H1 (cell line): ENCODE data around the gene TMEM212. TPM values are rescaled to one million over a fixed set of nuclear protein-coding genes. Genes with fewer than 3 reads are reported as not detected.

Experiments
- CTCF ChIA-PET: fragments of 300-600 bp; sonication (Branson Sonifier 250); formaldehyde crosslinking; loops from one replicate; lab custom pipeline; 2021; ENCODE audit not compliant: partially characterized antibody; lab: Charles Lee
- POLR2A ChIA-PET: fragments of 300-600 bp; sonication (Branson Sonifier 250); formaldehyde crosslinking; loops from one replicate; lab custom pipeline; 2021; ENCODE audit warnings: inconsistent platforms; ENCODE audit not compliant: partially characterized antibody; lab: Charles Lee
- DNase-seq, 2 experiments: peaks; one replicate each; pipeline versions ENCODE4 v3.0.0 to v3.0.0-alpha.2; 2010 to 2022; ENCODE audit warnings: low spot score in 2 of 2, low read depth in 1 of 2, mixed read lengths in 1 of 2
- FAIRE-seq: peaks from 2 replicates; lab custom pipeline; 2011; peaks lifted over from hg19 to GRCh38; lab: Jason Lieb, UNC
- H2AFZ ChIP-seq: 2 replicates; pipeline ENCODE4 v1.8.1; 2012; ENCODE audit warnings: low read length, inconsistent platforms
- H2AK5ac ChIP-seq: 2 replicates; pipeline ENCODE4 v1.6.1; 2013; ENCODE audit warnings: low read depth, low read length
- H2BK120ac ChIP-seq: replicated peaks from 2 replicates; pipeline ENCODE3; 2013; ENCODE audit warnings: low read depth, low read length, inconsistent platforms
- H2BK12ac ChIP-seq: 2 replicates; pipeline ENCODE4 v1.6.1; 2013; ENCODE audit warnings: low read depth, low read length
- H2BK15ac ChIP-seq: 2 replicates; pipeline ENCODE4 v1.6.1; 2013; ENCODE audit warnings: low read length
- H2BK20ac ChIP-seq: 2 replicates; pipeline ENCODE4 v1.6.1; 2013; ENCODE audit warnings: low read length
- H2BK5ac ChIP-seq: 2 replicates; pipeline ENCODE4 v1.6.1; 2013; ENCODE audit warnings: low read depth, low read length
- H3K14ac ChIP-seq: 2 replicates; pipeline ENCODE4 v1.6.1; 2013; ENCODE audit warnings: inconsistent platforms; ENCODE audit not compliant: insufficient read length
- H3K18ac ChIP-seq: 2 replicates; pipeline ENCODE4 v1.6.1; 2013; ENCODE audit warnings: low read length; ENCODE audit errors: extremely low read depth
- H3K23ac ChIP-seq: 2 replicates; pipeline ENCODE4 v1.6.1; 2013; ENCODE audit warnings: inconsistent platforms; ENCODE audit not compliant: insufficient read length
- H3K23me2 ChIP-seq: 2 replicates; pipeline ENCODE4 v1.6.1; 2013; ENCODE audit warnings: low read depth, low read length
- H3K27ac ChIP-seq: 2 replicates; pipeline ENCODE4 v1.6.1; 2011; ENCODE audit warnings: low read depth, low read length, inconsistent platforms
- H3K27me3 ChIP-seq, 4 experiments: replicated peaks in 1 of 4; 1 replicate in 1 of 4; 2 replicates in 3 of 4; pipeline versions ENCODE4 v1.6.1 to v1.8.1; 2011 to 2013; ENCODE audit warnings: low read length in 3 of 4, mild to moderate bottlenecking in 3 of 4, inconsistent platforms in 2 of 4, mixed read lengths in 2 of 4, moderate library complexity in 1 of 4; ENCODE audit not compliant: control insufficient read depth in 3 of 4, insufficient read depth in 3 of 4; ENCODE audit errors: extremely low read depth in 1 of 4
- H3K36me3 ChIP-seq, 4 experiments: 2 replicates each; pipeline versions ENCODE4 v1.6.1 to v1.8.1; 2011 to 2013; ENCODE audit warnings: mild to moderate bottlenecking in 4 of 4, low read length in 3 of 4, moderate library complexity in 2 of 4, control low read depth in 1 of 4, inconsistent platforms in 1 of 4; ENCODE audit not compliant: insufficient read depth in 4 of 4, control insufficient read depth in 2 of 4
- H3K4ac ChIP-seq: replicated peaks from 2 replicates; pipeline ENCODE3; 2013; ENCODE audit warnings: low read length, low read depth, mixed read lengths, inconsistent platforms; ENCODE audit not compliant: insufficient read length
- H3K4me1 ChIP-seq, 4 experiments: replicated peaks in 1 of 4; 1 replicate in 1 of 4; 2 replicates in 3 of 4; pipeline versions ENCODE4 v1.6.1 to v1.8.1; 2011 to 2013; ENCODE audit warnings: low read length in 3 of 4, inconsistent platforms in 2 of 4, mixed read lengths in 1 of 4; ENCODE audit not compliant: insufficient read depth in 4 of 4, control insufficient read depth in 3 of 4
- H3K4me2 ChIP-seq, 2 experiments: 2 replicates each; pipeline versions ENCODE4 v1.6.1 to v1.8.1; 2011 to 2013; ENCODE audit warnings: low read depth in 2 of 2, low read length in 2 of 2, control low read depth in 1 of 2, inconsistent platforms in 1 of 2, mild to moderate bottlenecking in 1 of 2; ENCODE audit not compliant: insufficient read depth in 1 of 2
- H3K4me3 ChIP-seq, 4 experiments: fragments of 200-600, 300-600 bp in 1 of 4; sonication (generic), shearing (Covaris generic), sonication (Bioruptor Twin) in 1 of 4; 2 replicates each; pipeline versions ENCODE4 v1.5.1 to v1.8.1; 2011 to 2016; ENCODE audit warnings: low read length in 4 of 4, low read depth in 3 of 4, control low read depth in 2 of 4, inconsistent platforms in 2 of 4, mild to moderate bottlenecking in 2 of 4, mixed read lengths in 1 of 4, moderate library complexity in 1 of 4; ENCODE audit not compliant: insufficient read depth in 2 of 4; ENCODE audit errors: extremely low read depth in 1 of 4
- H3K56ac ChIP-seq: replicated peaks from 2 replicates; pipeline ENCODE3; 2013; ENCODE audit warnings: low read depth, mild to moderate bottlenecking, mixed read lengths, low read length, inconsistent platforms; ENCODE audit not compliant: insufficient read length
- H3K79me1 ChIP-seq: 2 replicates; pipeline ENCODE4 v1.6.1; 2013; ENCODE audit warnings: low read depth, low read length, control low read depth
- H3K79me2 ChIP-seq, 2 experiments: 2 replicates each; pipeline versions ENCODE4 v1.6.1 to v1.8.1; 2012 to 2013; ENCODE audit warnings: low read length in 2 of 2, mild to moderate bottlenecking in 2 of 2, inconsistent platforms in 1 of 2; ENCODE audit not compliant: insufficient read depth in 2 of 2, control insufficient read depth in 1 of 2
- H3K9ac ChIP-seq, 4 experiments: replicated peaks in 1 of 4; 1 replicate in 1 of 4; 2 replicates in 3 of 4; pipeline versions ENCODE4 v1.6.1 to v1.8.1; 2011 to 2013; ENCODE audit warnings: low read depth in 3 of 4, low read length in 3 of 4, control low read depth in 2 of 4, mild to moderate bottlenecking in 2 of 4, moderate library complexity in 2 of 4, inconsistent platforms in 1 of 4; ENCODE audit errors: extremely low read depth in 1 of 4
- H3K9me3 ChIP-seq, 2 experiments: 2 replicates each; pipeline versions ENCODE4 v1.6.1 to v1.8.1; 2012 to 2013; ENCODE audit warnings: mild to moderate bottlenecking in 2 of 2, moderate library complexity in 2 of 2, control low read depth in 1 of 2, inconsistent platforms in 1 of 2, low read depth in 1 of 2, low read length in 1 of 2, mixed read lengths in 1 of 2; ENCODE audit not compliant: insufficient read depth in 2 of 2
- H4K20me1 ChIP-seq, 2 experiments: replicated peaks in 1 of 2; 2 replicates each; pipeline versions ENCODE3 to v1.8.1; 2011 to 2013; ENCODE audit warnings: inconsistent platforms in 2 of 2, low read length in 2 of 2, mild to moderate bottlenecking in 1 of 2; ENCODE audit not compliant: insufficient read depth in 2 of 2, control insufficient read depth in 1 of 2
- H4K5ac ChIP-seq: 2 replicates; pipeline ENCODE4 v1.6.1; 2013; ENCODE audit warnings: low read length, low read depth, mixed read lengths, inconsistent platforms; ENCODE audit not compliant: insufficient read length
- H4K8ac ChIP-seq: 2 replicates; pipeline ENCODE4 v1.8.0; 2013; ENCODE audit warnings: mild to moderate bottlenecking, moderate library complexity, low read length, inconsistent platforms; ENCODE audit not compliant: insufficient read depth; ENCODE audit errors: extremely low read depth
- H4K91ac ChIP-seq: replicated peaks from 2 replicates; pipeline ENCODE3; 2013; ENCODE audit warnings: low read length, mixed read lengths, inconsistent platforms; ENCODE audit not compliant: insufficient read length
- ATF2 ChIP-seq: IDR thresholded peaks from 2 replicates; pipeline ENCODE4 v1.6.1; 2012; ENCODE audit warnings: low read length, inconsistent platforms
- BACH1 ChIP-seq: IDR thresholded peaks from 2 replicates; pipeline ENCODE4 v1.6.1; 2012; ENCODE audit warnings: low read length, improper control_type of control experiment
- CTBP2 ChIP-seq: IDR thresholded peaks from 2 replicates; pipeline ENCODE4 v1.7.0; 2011; ENCODE audit warnings: borderline replicate concordance, mild to moderate bottlenecking, moderate library complexity, mixed read lengths, low read length; ENCODE audit not compliant: insufficient read depth, insufficient read length
- GABPA ChIP-seq: IDR thresholded peaks from 2 replicates; pipeline ENCODE4 v1.6.1; 2011; ENCODE audit warnings: mild to moderate bottlenecking, low read length, moderate library complexity, borderline replicate concordance; ENCODE audit not compliant: insufficient read depth
- HDAC6 ChIP-seq: IDR thresholded peaks from one replicate; pipeline ENCODE4 v1.7.1; 2012; ENCODE audit warnings: low read depth, mild to moderate bottlenecking, inconsistent platforms, low read length, moderate library complexity
- JUN ChIP-seq: IDR thresholded peaks from 2 replicates; pipeline ENCODE4 v1.6.1; 2011; ENCODE audit warnings: low read depth, mild to moderate bottlenecking, improper control_type of control experiment, low read length
- JUND ChIP-seq: IDR thresholded peaks from 2 replicates; pipeline ENCODE4 v1.6.1; 2011; ENCODE audit warnings: mild to moderate bottlenecking, improper control_type of control experiment, low read length
- POLR2A ChIP-seq, 2 experiments: IDR thresholded peaks; 1 replicate in 1 of 2; 2 replicates in 1 of 2; pipeline ENCODE4 v1.6.1; 2011; ENCODE audit warnings: low read depth in 2 of 2, low read length in 2 of 2, mild to moderate bottlenecking in 2 of 2; ENCODE audit errors: control extremely low read depth in 1 of 2
- SIRT6 ChIP-seq: IDR thresholded peaks from one replicate; pipeline ENCODE4 v1.7.1; 2012; ENCODE audit warnings: low read length, inconsistent platforms
- SIX5 ChIP-seq: IDR thresholded peaks from 2 replicates; pipeline ENCODE4 v1.6.1; 2011; ENCODE audit warnings: mild to moderate bottlenecking, low read depth, low read length
- SUZ12 ChIP-seq: fragments of 200-600 bp; sonication (generic); IDR thresholded peaks from 2 replicates; pipeline ENCODE4 v1.6.1; 2012; ENCODE audit warnings: mild to moderate bottlenecking, inconsistent platforms, low read length, moderate library complexity, mixed read lengths
- whole genome bisulfite sequencing, 2 experiments: shearing (Covaris generic) in 1 of 2; methylation state at CpG; one replicate each; pipeline versions ENCODE4 v1.1.6 to v1.1.7; 2013 to 2015; ENCODE audit warnings: low lambda C conversion rate in 2 of 2, mixed read lengths in 2 of 2, inconsistent platforms in 1 of 2, low coverage in 1 of 2, missing lambda C conversion rate in 1 of 2; ENCODE audit not compliant: insufficient replicate concordance in 2 of 2, insufficient coverage in 1 of 2, insufficient read length in 1 of 2; ENCODE audit errors: extremely low coverage in 1 of 2, missing lambda C conversion rate in 1 of 2; 5-methylcytosine and 5-hydroxymethylcytosine counted together
- polyA plus RNA-seq, 7 experiments: library from polyadenylated mRNA; depleted of rRNA in 3 of 7; stranded (reverse) in 5 of 7; unstranded in 2 of 7; fragments of >200 nt in 5 of 7; fragments of 200-250 nt in 2 of 7; gene quantifications; 1 replicate in 5 of 7; 2 replicates in 1 of 7; 4 replicates in 1 of 7; pipeline versions ENCODE4 v1.2.1 to v1.2.3, GENCODE V29; 2011 to 2013; ENCODE audit warnings: missing spikeins in 2 of 7, mixed read lengths in 2 of 7
- total RNA-seq: library from RNA; stranded (reverse); fragmentation: NEBNext Ultra II Directional; extraction: Animal tissue kit (Norgen Biotek cat#: 25700); gene quantifications from 2 replicates; pipeline ENCODE4 v1.2.1, GENCODE V29; 2021

TMEM212 gene
- total and polyA plus RNA-seq, 2 of the 8 experiments (the other 6 are each of a cell fraction or from before 2014, with no cell fraction given): not detected

- Histone ChIP-seq H4K20me1 (no peaks in the 10 kb centered on the region), H2BK5ac (no peak overlapping the region), H3K9me3 (no peaks in the 10 kb centered on the region), H3K36me3 (no peaks in the 10 kb centered on the region), H3K27ac (no peak overlapping the region), H2BK12ac (no peak overlapping the region), H2BK120ac (no peak overlapping the region), H3K79me1 (no peaks in the 10 kb centered on the region), H3K79me2 (no peaks in the 10 kb centered on the region), H3K4me3 (no peak overlapping the region), H3K9ac (no peak overlapping the region), H2BK15ac (no peak overlapping the region), H3K14ac (no peak overlapping the region), H2AFZ (no peak overlapping the region), H3K4ac (no peak overlapping the region), H2BK20ac (no peak overlapping the region), H4K91ac (no peak overlapping the region), H3K18ac (no peak overlapping the region), H4K5ac (no peak overlapping the region), H3K23me2 (no peaks in the 10 kb centered on the region), H3K4me2 (no peak overlapping the region), H3K27me3 (no peaks in the 10 kb centered on the region), H3K23ac (no peak overlapping the region), H2AK5ac (no peak overlapping the region), H3K4me1 (no peaks in the 10 kb centered on the region), H3K56ac (no peak overlapping the region), H4K8ac (no peak overlapping the region)
- FAIRE-seq (no peak), DNase-seq (no peak)
- CTCF ChIA-PET: interaction anchor here (1.3 kb wide), 1 partner anchor 12 kb away, joined by 6 read pairs; no protein-coding TSS in a partner anchor
- WGBS, 2 experiments: 90% methylated on average over 4 of the region's 4 CpGs; no CpG with 5 or more reads in 1 of the 2 experiments
- POLR2A ChIA-PET: no interaction called here
- TF ChIP-seq CTBP2 (no peak), HDAC6 (no peak), ATF2 (no peak), SIRT6 (no peak), SIX5 (no peak), JUN (no peak), JUND (no peak), SUZ12 (no peak), BACH1 (no peak), GABPA (no peak), POLR2A (IDR thresholded peaks at IDR 0.05; ENCODE audit: control extremely low read depth in 1 of 2, low read depth in 2 of 2, low read length in 2 of 2) (no peak)
These were observed 25.9 kb upstream of the TMEM212 start for GRCh38 chr3:171817074-171817800.
